ENCODE results near the gene CADPS.

The CADPS gene

GRCh38 chr3:62548528-62549205, 326.5 kb downstream of the CADPS start:
- no peak for TF ChIP-seq GATA3 (IDR thresholded peaks at IDR 0.05; ENCODE audit: low read depth, low read length)

DNA sequence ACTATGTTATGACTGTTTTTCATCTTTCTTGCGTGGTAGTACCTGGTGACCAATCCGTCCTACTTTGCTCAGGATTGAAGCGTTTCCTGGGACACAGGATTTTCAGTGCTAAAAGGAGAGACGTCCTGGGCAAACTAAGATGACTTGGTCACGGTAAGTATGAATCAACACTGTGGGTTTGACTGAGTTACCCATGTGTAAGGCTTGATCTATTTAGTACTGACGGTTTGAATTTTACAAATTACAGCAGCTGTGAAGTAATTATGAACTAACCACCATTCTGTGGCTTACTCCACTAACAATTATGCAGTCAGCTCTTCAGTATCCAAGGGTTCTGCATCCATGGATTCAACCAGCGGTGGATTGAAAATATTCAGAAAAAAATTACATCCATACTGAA, 328.9 kb downstream of the CADPS start:
- TF ChIP-seq GATA2 (IDR thresholded peaks at IDR 0.05; ENCODE audit: low read depth, low read length), result no peak
- no peak for TF ChIP-seq GATA3 (IDR thresholded peaks at IDR 0.05; ENCODE audit: low read depth, low read length)

- no peak for TF ChIP-seq GATA2 (IDR thresholded peaks at IDR 0.05; ENCODE audit: low read depth, low read length)
- TF ChIP-seq GATA3 (IDR thresholded peaks at IDR 0.05; ENCODE audit: low read depth, low read length), result no peak
Measured at GRCh38 chr3:62542185-62542584, 333.0 kb downstream of the CADPS start.

GRCh38 chr3:62539762-62540161, 335.5 kb downstream of the CADPS start:
- no peak for TF ChIP-seq GATA2 (IDR thresholded peaks at IDR 0.05; ENCODE audit: low read depth, low read length)
- no peak for TF ChIP-seq GATA3 (IDR thresholded peaks at IDR 0.05; ENCODE audit: low read depth, low read length)

DNA sequence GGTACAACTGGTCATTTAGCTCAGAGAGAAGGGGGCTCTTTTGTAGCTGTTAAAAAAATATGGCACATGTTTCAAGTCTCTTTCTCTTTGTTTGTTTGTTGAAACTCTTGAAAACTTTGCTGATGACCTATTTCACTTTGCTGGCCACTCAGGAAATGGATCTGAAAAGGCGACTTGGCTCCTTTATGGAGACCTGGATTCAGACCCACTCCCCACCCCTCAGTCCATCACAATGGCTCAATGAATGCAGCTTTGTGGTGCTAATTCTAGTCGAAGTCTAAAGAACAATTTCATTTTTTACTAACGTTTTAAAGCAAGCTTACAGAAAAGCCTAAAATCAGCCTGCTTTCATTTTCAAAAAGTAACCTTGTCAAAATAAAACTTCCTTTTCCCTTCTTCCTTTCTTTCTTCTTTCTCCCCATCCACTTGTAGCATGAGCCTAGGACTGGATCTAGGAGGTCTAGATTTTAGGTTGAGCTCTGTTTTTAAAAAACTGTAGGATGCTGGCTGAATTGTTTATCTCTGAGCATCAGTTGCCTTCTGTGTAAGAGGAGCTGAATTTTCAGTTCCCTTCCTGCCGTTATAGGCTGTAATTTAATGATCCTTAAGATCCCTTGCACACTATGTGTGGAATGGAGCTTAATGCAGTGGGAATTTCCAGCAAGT, 336.4 kb downstream of the CADPS start:
- TF ChIP-seq GATA2 (IDR thresholded peaks at IDR 0.05; ENCODE audit: low read depth, low read length) (peak; percentile 25; the same call in 1 of the 2 replicates), GATA3 (IDR thresholded peaks at IDR 0.05; ENCODE audit: low read depth, low read length) (no peak)

- TF ChIP-seq GATA2 (IDR thresholded peaks at IDR 0.05; ENCODE audit: low read depth, low read length), result no peak
- no peak for TF ChIP-seq GATA3 (IDR thresholded peaks at IDR 0.05; ENCODE audit: low read depth, low read length)
Measured at GRCh38 chr3:62534326-62534725, 340.9 kb downstream of the CADPS start.

DNA sequence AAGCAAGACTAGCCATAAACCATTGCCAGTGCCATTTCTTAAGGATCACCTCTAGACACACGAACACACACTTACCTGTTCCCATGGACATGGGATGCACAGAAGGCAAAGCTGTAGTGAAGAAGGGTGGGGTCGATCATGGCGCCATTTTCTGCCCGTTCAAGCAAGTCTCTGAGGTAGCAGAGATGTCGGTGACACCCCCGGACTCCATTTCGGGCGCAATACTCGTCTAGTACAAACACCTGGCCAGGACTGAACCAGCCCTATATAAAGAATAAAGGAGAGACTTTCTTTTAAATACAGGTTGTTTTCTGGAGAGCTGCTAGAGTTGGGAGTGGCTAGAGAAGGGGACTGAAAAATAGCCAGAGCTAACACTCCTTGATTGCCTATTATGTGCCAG, 342.4 kb downstream of the CADPS start:
- no peak for TF ChIP-seq GATA3 (IDR thresholded peaks at IDR 0.05; ENCODE audit: low read depth, low read length)
- TF ChIP-seq GATA2 (IDR thresholded peaks at IDR 0.05; ENCODE audit: low read depth, low read length), result no peak

GRCh38 chr3:62531981-62532380, 343.2 kb downstream of the CADPS start:
- no peak for TF ChIP-seq GATA3 (IDR thresholded peaks at IDR 0.05; ENCODE audit: low read depth, low read length)
- TF ChIP-seq GATA2 (IDR thresholded peaks at IDR 0.05; ENCODE audit: low read depth, low read length), result no peak

DNA sequence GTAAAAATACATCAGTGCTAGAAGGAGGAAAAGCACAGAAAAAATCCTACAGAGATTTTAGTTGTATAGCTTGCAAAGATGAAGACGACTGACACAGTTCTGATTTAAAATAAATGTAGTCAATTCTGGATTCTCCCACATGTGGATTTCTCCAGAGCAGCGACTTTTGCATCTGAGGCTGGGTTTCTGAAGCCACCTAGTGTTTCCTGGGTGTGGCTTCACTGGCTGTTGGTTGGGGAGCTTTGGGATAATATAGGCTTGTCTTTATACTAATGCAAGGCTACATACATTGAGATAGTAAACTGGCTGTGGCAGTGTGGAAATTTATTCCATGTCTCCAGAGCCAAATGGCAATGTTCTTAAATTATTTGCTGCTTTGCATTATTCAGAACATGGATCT, 343.7 kb downstream of the CADPS start:
- TF ChIP-seq GATA3 (IDR thresholded peaks at IDR 0.05; ENCODE audit: low read depth, low read length), result no peak
- TF ChIP-seq GATA2 (IDR thresholded peaks at IDR 0.05; ENCODE audit: low read depth, low read length), result no peak

- no peak for TF ChIP-seq GATA3 (IDR thresholded peaks at IDR 0.05; ENCODE audit: low read depth, low read length)
Measured at GRCh38 chr3:62529230-62529629, 346.0 kb downstream of the CADPS start.

GRCh38 chr3:62527474-62527873, 347.7 kb downstream of the CADPS start:
- TF ChIP-seq GATA3 (IDR thresholded peaks at IDR 0.05; ENCODE audit: low read depth, low read length), result no peak
- no peak for TF ChIP-seq GATA2 (IDR thresholded peaks at IDR 0.05; ENCODE audit: low read depth, low read length)

GRCh38 chr3:62525281-62525680, 349.9 kb downstream of the CADPS start:
- TF ChIP-seq GATA3 (IDR thresholded peaks at IDR 0.05; ENCODE audit: low read depth, low read length), result no peak
- no peak for TF ChIP-seq GATA2 (IDR thresholded peaks at IDR 0.05; ENCODE audit: low read depth, low read length)

DNA sequence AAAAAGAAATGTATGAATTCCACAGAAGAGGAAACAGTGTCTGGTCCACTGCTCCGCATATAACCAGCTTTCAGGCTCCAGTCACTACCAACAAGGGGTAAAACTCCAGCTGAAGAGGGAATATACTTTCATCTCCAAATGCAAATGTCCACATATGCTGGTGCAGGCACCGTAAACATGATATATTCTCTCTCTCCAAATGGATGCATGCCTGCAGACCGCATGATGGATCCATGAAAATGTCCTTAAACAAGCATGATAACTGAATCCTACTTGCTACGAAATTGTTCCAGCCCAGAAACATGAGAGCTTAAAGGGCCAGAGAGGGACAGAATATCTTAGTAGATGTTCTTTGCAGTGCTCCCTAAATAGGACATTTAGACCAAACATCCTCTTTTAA, 351.5 kb downstream of the CADPS start:
- TF ChIP-seq GATA2 (IDR thresholded peaks at IDR 0.05; ENCODE audit: low read depth, low read length) (no peak), GATA3 (IDR thresholded peaks at IDR 0.05; ENCODE audit: low read depth, low read length) (no peak)

- TF ChIP-seq GATA3 (IDR thresholded peaks at IDR 0.05; ENCODE audit: low read depth, low read length) (no peak), GATA2 (IDR thresholded peaks at IDR 0.05; ENCODE audit: low read depth, low read length) (no peak)
Measured at GRCh38 chr3:62521464-62522105, 353.6 kb downstream of the CADPS start.

DNA sequence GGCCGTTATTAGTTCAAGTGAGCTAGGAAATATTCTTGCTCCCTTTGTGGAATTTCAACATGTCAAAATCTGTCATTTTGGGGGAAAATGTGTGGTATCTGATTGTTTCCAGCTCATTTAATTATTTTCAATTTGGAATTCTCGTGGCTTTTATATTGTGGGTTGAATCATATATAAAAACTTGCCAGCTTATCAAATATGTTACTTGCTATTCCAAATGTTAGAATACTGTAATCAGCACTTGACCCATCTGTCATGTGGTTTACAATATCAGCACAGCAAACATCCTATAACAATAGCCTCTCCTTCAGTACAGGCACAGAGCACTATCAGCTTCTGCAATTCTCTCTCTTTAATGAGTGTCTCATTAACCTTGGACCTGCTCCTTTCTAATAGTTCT, 371.7 kb downstream of the CADPS start:
- TF ChIP-seq GATA3 (IDR thresholded peaks at IDR 0.05; ENCODE audit: low read depth, low read length), result no peak
- no peak for TF ChIP-seq GATA2 (IDR thresholded peaks at IDR 0.05; ENCODE audit: low read depth, low read length)

All from SH-SY5Y (cell line).